Stimulated activated CD8-positive, alpha-beta memory T cell treated with anti-CD3 and anti-CD28 coated beads, Interleukin-12 subunit alpha, Interleukin-12 subunit beta, amount 100 ng/mL, for 4 hours (primary cell): Measurements from ENCODE around the gene NXPH4.

Experiments
- DNase-seq: peaks from one replicate; pipeline ENCODE4 v3.0.0-alpha.2; 2020; ENCODE audit warnings: low read depth

The NXPH4 gene

GRCh38 chr12:57242691-57243454 is 26.3 kb downstream of the NXPH4 start:
- no peak for DNase-seq

GRCh38 chr12:57243521-57244311 is 27.1 kb downstream of the NXPH4 start:
- DNase-seq = peak; percentile 57

GRCh38 chr12:57244312-57244696 is 27.7 kb downstream of the NXPH4 start:
- DNase-seq = no peak

GRCh38 chr12:57247041-57247440 is 30.4 kb downstream of the NXPH4 start:
- no peak for DNase-seq

GRCh38 chr12:57248934-57249742 is 32.5 kb downstream of the NXPH4 start:
- no peak for DNase-seq

- DNase-seq = no peak
Measured at GRCh38 chr12:57250541-57250940, 33.9 kb downstream of the NXPH4 start.

GRCh38 chr12:57250956-57251355 is 34.4 kb downstream of the NXPH4 start, which contains the start of gene STAC3:
STAC3 (minus strand) TSS chr12:57251187; CDS start chr12:57249636, 1,551 bp downstream.
- DNase-seq = no peak

- DNase-seq = no peak
Measured at GRCh38 chr12:57254506-57255280, 38.1 kb downstream of the NXPH4 start.

DNA sequence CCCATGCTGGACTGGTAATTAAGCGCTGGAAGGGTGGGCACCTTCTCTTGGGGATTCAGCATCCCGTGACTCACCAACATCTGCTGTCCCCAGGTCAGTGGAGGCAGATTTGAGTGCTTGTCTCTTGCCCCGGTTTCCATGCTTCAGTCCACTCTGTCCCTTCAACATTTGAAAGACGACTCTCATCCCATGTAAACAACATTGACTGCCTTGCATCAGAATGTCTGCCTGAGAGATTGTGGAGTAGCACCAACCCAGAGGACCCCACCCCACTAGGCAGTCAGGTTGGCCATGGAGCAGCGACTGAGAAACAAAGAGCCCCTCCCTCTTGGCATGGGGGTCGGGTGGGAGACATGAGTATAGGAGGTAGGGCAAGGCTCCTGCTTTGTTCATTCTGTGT is 39.3 kb downstream of the NXPH4 start:
- DNase-seq = no peak

- DNase-seq = no peak
Measured at GRCh38 chr12:57258977-57259970, 42.7 kb downstream of the NXPH4 start.

- no peak for DNase-seq
Measured at GRCh38 chr12:57260366-57260765, 43.8 kb downstream of the NXPH4 start.

DNA sequence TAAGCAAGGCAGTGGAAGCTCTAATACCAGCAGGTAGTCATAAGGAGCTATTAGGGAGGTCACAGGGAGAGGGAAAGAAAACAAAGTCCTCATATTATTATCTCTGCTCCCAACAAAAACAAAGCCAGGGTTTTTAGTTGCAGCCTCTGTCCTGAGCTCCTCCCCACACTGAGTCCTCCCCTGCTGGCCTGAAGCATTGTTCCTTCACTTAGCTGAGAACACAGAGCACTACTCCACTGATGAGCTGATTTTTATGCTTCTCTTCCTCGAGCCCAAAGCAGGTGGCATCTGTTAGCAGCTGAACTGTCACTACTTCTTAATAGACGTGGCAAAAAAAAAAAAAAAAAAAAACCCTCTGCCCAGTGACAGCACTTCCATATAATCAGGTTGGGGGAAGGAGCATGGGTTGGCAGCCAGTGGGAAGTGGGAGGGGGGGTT is 44.9 kb downstream of the NXPH4 start:
- no peak for DNase-seq

DNA sequence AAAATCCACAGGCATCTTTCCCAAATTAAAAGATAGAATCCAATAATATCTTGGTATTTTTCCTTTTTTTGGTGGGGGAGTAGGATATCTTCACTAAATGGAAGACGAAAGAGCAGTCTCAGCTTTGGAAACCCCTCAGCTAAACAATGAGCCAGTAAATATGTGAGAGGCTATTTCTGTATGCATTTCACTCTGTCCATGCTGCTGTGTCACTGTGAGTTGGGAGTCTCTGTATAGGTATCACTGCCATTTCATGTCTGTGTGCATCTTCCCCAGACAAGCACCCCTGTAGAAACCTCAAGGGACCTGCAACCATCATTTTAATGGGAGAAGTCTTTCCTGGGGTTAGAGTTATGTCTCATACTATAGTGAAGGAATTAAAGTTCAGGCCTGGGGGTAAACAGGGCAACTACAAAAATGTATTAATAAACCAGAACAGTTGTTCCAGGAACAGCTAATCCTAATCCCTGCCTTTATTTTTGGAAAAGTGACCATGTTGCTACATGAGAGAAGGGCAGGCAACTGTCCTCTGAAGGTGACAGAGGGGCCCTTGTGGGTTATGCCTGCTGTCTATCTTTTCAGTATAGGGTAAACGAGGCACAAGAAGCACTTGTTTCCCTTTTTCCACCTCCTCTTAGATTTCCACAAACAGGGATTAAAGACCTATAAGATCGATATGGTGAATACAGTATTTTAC is 45.7 kb downstream of the NXPH4 start:
- DNase-seq = no peak

GRCh38 chr12:57263096-57263495 is 46.5 kb downstream of the NXPH4 start:
- no peak for DNase-seq

DNA sequence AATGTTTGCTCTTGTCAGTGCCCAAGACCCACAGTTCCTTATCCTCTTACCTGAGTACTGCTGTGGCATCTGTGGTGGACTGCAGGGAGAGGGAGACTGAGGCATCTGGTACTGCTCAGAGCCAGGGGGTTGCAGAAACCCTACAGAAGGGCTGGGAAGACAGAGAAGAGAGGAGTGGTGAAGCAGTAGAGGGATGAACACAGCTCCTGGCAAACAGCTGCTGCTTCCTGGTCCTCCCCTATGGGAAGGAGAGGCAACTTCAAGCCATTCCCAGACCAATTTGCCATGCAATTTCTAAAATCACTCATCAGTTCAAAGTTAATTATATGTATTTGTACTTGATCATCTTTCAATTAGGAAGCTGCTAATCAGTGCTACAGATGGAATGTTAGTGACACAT is 50.1 kb downstream of the NXPH4 start:
- no peak for DNase-seq

- DNase-seq = no peak
Measured at GRCh38 chr12:57268264-57268663, 51.7 kb downstream of the NXPH4 start.

DNA sequence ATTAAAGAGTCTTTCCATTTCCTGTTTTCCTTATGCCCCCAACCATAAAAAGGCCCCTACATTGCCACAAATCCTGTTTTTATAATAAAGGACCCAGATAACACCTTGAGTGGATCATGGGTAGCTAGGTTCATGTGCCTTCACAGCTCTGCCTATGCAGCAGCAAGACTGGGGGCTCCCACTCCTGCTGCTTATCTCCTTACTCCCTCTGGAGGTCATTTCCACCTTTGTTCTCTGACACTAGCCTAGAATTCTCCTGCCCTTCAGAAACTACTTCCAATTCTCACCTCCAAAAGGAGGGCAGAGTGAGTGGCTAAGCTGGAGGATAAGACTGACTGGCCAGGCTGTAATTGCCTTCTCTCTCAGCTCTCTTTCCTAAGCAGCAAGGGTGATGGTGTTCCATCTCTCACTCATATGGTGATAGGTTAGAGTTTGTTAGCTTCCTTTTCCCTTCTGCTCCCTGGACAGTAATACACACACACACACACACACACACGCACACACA is 54.4 kb downstream of the NXPH4 start:
- DNase-seq = no peak

DNA sequence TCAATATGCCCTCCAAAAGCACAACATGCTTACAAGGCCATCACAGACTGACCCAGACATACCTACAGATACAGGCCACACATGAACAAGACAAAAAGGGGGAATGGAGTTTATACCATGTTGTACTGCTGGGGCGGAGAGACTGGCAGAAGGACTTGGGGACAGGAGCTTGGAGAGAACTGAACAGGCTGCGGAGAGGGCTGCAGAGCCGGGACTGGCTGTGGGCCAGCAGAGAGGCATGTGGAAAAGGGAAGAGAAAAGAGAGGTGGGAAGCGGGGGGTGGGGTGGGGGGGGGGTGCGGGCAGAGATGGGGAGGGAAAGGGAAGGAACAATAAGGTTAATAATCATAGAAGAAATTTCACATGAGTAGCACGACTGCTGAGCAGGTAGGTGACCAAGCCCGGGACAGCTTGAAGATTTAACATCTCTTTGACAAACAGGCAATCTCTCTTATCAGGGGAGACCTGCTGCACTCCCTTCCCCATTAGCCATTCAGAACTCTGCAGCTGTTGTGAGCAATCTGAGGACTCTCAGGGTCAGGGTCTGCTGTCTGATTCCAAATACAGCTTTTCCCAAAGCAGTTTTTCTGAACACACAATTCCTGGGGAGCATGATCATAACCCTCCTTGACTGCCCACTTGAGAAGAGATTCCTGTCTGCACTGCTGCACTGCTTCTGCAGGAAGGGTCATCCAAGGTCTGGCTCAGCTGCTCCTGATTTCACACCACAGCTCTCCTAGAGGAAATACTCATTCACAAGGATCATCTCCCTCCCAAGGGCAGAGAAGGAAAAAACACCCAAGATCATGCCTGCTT is 56.0 kb downstream of the NXPH4 start:
- no peak for DNase-seq

DNA sequence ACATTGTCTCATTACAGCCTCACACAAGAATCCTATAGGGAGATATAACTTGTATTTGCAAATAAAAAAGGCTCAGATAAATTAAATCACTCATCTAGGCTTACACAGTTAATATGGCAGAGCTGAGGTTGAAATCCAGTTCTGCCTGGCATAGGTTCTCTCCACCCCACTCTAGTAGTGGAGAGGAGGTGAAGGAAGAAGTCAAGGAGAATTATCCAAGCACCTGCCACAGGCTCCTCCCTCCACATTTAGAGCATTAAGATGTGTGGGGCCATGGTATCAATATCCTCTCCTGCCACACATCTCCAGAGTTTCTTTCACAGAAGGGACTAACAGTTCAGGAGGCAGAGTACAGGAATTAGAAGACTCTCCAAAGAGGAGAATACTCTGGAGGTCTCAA is 56.9 kb downstream of the NXPH4 start:
- no peak for DNase-seq
